NB4 (cell line): ENCODE measurements around the gene DOCK2.

ENCODE experiments used
- DNase-seq: peaks from one replicate; pipeline ENCODE4 v3.0.0; 2010; ENCODE audit warnings: low read depth
- H3K4me3 ChIP-seq: one replicate; pipeline ENCODE4 v1.5.1; 2011; ENCODE audit warnings: mild to moderate bottlenecking, low read depth, low read length, moderate library complexity
- MYC ChIP-seq: IDR thresholded peaks from 2 replicates; pipeline ENCODE4 v1.6.1; 2011; ENCODE audit warnings: low read depth, low read length
- POLR2A ChIP-seq: IDR thresholded peaks from 2 replicates; pipeline ENCODE4 v1.6.1; 2011; ENCODE audit warnings: mild to moderate bottlenecking; ENCODE audit not compliant: insufficient read length; ENCODE audit errors: extremely low read depth
- TF ChIP-seq, protein P1 (sequence below): IDR thresholded peaks from one replicate; pipeline ENCODE4 v1.5.1; 2012; ENCODE audit warnings: low read depth, low read length
- TF ChIP-seq, protein P2 (sequence below): IDR thresholded peaks from 2 replicates; pipeline ENCODE4 v1.6.1; 2011; ENCODE audit warnings: low read depth, low read length

Gene DOCK2

DNA sequence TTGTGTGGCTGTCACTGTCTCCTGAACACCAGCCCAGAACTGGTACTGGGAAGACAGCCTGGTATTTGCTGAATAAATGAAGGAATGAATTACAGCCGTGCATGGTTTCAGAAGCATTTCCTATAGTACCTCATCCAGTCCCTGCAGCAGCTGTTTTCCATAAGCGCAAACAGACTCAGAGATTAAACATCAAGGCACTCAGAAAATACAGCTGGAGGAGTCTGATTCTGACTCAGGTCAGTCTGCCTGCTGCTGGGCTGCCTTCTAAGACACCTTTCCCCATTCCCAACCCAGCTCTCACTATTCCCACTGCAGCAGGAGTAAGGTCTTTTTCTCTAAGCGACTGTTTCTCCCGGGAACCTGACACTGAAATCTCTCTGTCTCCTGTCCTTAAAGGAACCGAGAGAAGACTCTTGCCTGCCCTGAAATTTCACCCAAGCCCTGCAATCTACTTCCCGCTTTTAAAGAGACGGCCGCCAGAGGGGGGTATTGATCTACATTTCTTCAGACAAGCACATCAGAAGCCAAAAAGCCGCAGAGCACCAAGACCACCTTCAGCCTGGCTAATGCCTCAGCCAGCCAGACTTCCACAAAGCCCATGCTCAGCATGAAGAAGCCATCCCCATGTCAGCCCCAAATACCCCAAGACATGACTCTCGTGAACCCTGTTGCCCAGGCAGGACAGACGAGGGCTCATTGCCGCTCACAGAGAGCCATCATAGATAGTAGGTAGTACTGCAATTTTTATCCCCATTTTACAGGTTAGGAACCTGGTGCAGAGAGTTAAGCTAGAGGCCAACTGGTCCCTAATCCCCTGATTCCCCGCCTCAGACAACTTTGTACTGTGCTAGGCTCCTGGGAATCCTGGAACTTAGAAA is 463.2 kb downstream of the DOCK2 start:
- TF ChIP-seq, protein P1, sequence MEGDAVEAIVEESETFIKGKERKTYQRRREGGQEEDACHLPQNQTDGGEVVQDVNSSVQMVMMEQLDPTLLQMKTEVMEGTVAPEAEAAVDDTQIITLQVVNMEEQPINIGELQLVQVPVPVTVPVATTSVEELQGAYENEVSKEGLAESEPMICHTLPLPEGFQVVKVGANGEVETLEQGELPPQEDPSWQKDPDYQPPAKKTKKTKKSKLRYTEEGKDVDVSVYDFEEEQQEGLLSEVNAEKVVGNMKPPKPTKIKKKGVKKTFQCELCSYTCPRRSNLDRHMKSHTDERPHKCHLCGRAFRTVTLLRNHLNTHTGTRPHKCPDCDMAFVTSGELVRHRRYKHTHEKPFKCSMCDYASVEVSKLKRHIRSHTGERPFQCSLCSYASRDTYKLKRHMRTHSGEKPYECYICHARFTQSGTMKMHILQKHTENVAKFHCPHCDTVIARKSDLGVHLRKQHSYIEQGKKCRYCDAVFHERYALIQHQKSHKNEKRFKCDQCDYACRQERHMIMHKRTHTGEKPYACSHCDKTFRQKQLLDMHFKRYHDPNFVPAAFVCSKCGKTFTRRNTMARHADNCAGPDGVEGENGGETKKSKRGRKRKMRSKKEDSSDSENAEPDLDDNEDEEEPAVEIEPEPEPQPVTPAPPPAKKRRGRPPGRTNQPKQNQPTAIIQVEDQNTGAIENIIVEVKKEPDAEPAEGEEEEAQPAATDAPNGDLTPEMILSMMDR, result peak; percentile 56
- no peak for TF ChIP-seq MYC
- H3K4me3 ChIP-seq, result no peak overlapping the region
- peak; percentile 83 for DNase-seq

DNA sequence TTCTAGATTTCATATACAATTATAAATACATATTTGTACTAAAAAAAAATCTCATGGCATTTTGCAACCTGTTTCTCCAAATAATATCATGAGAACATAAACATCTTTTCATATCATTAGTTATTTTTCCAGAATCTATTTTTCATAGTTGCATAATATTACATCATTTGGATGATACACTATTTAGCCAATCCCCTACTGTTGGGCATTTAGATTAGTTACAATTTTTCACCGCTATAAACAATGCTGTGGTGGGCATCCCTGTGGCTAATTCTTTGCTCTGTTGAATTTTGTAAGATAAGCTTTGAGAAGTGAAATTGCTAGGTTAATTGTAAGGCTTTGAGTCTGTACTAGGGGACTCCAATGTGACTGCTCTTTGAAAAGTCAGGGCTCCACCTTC is 466.4 kb downstream of the DOCK2 start:
- no peak for DNase-seq
- H3K4me3 ChIP-seq, result no peak overlapping the region
- no peak for TF ChIP-seq POLR2A
- TF ChIP-seq MYC, result no peak
- TF ChIP-seq, protein P1, result no peak

DNA sequence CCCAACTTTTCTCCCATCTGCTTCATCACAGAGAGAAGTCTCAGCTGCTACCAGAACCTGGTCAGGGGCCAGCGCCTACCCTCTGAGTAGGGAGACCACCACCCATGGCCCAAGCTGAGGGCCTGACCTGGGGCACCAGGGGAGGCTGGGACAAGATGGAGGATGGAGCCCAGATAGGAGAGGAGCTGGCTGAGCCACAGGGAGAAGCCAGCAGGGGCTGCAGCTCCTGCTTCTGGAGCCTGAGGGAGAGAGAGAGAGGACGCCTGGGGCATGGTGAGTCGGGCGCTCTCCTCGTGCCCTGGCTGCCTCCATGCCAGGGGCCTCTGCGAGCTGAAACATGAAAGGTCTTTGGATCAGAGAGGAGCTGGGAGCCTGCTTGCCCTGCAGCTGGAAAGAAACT is 467.2 kb downstream of the DOCK2 start:
- TF ChIP-seq, protein P1, result no peak
- TF ChIP-seq, protein P2, sequence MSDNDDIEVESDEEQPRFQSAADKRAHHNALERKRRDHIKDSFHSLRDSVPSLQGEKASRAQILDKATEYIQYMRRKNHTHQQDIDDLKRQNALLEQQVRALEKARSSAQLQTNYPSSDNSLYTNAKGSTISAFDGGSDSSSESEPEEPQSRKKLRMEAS, result no peak
- TF ChIP-seq MYC, result no peak
- no peak for TF ChIP-seq POLR2A
- no peak overlapping the region for H3K4me3 ChIP-seq
- no peak for DNase-seq

- no peak for DNase-seq
- H3K4me3 ChIP-seq, result no peak overlapping the region
- no peak for TF ChIP-seq MYC
- TF ChIP-seq, protein P2, result no peak
- TF ChIP-seq POLR2A, result no peak
- TF ChIP-seq, protein P1, result no peak
Observed at GRCh38 chr5:170104710-170105109, 467.6 kb downstream of the DOCK2 start.

DNA sequence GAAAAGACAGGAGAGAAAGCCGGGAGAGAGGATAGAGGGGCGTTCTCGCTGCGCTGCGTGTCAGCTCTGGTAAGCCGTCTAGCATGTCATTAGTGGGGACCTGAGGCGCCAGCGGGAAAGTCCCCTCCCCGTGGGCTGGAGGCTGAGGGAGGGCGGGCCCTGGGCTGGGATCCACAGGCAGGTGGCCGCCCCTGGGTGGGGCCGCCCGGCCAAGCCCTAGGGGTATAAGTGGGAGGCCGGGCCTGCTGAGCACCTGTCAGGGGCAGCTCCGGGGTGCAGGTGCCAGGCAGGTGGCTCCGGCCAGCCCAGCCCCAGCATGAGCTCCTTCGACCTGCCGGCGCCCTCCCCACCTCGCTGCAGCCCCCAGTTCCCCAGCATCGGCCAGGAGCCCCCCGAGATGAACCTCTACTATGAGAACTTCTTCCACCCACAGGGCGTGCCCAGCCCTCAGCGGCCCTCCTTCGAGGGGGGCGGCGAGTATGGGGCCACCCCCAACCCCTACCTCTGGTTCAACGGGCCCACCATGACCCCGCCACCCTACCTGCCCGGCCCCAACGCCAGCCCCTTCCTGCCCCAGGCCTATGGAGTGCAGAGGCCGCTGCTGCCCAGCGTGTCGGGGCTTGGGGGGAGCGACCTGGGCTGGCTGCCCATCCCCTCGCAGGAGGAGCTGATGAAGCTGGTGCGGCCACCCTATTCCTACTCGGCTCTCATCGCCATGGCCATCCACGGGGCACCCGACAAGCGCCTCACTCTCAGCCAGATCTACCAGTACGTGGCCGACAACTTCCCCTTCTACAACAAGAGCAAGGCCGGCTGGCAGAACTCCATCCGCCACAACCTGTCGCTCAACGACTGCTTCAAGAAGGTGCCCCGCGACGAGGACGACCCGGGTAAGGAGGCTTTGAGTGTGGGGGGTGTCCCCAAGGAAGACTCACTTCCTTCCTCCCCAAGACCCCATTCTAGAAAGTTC is 468.9 kb downstream of the DOCK2 start, which contains the start of gene FOXI1:
Gene FOXI1 (plus strand): TSS at position 256 of the 970 bp plus-strand sequence. CDS start 61 bp downstream, at position 317.
- TF ChIP-seq, protein P2, result no peak
- TF ChIP-seq MYC (no peak), POLR2A (no peak)
- TF ChIP-seq, protein P1, result no peak
- H3K4me3 ChIP-seq, result no peak within 1 kb of the TSS
- DNase-seq, result no peak
